ENCODE results near the gene SGK2. TPM values are rescaled to one million over a fixed set of nuclear protein-coding genes. Genes with fewer than 3 reads are reported as not detected.
A peak's percentile ranks its signal among the peaks of the same experiment; 100 is the strongest.

SGK2 gene
- total and polyA plus RNA-seq, 2 of the 13 experiments (the other 11 are each of a cell fraction or from before 2014, with no cell fraction given): 6.2 to 29.4 TPM

DNA sequence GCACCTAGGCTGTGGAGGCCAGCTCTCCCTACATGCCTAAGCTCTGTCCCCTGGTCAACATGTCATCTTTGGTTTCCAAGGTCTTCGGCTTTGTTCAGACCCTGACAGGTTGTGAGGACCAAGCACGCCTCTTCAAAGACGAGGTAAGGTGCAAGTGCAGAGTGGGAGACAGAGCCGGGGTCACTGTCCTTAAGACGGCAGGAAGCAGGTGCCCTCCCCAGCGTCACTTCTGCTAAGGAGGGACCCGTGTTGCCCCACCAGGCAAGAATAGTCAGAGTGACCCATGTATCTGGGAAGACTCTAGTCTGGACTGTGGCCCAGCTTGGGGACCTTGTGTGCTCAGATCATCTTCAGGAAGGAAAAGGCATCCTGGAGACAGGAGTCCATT is 18.2 kb upstream of the SGK2 start:
- CTCF ChIA-PET (ENCODE audit: low intra/inter-chr PET ratio, low total read pairs): no interaction called here
- Histone ChIP-seq H3K4me2 (ENCODE audit: low read depth, low read length) (no peak overlapping the region), H2AFZ (ENCODE audit: low read length) (no peak overlapping the region), H3K27me3 (ENCODE audit: control insufficient read depth in 1 of 2, insufficient read depth in 2 of 2, low read length in 2 of 2) (no peaks in the 10 kb centered on the region; a peak in 1 of 5 replicates), H3K4me1 (ENCODE audit: insufficient read depth, low read length) (peaks cover 31% of the 10 kb centered on the region), H3K36me3 (replicated peaks in 1 of 2; ENCODE audit: control insufficient read depth in 1 of 2, insufficient read depth in 2 of 2, low read length in 2 of 2) (peaks cover 3 to 4% of the 10 kb centered on the region in 2 experiments; a peak in 4 of 5 replicates), H3K9ac (ENCODE audit: insufficient read depth, low read depth, low read length) (no peak overlapping the region), H3K4me3 (replicated peaks in 1 of 3; ENCODE audit: insufficient read depth in 1 of 3, low read depth in 2 of 3, low read length in 3 of 3) (no peak overlapping the region), H3K79me2 (ENCODE audit: insufficient read depth, low read length) (no peaks in the 10 kb centered on the region), H3K27ac (ENCODE audit: extremely low read length, insufficient read depth, low read length) (no peak overlapping the region), H3K9me3 (ENCODE audit: low read length) (no peaks in the 10 kb centered on the region), H4K20me1 (ENCODE audit: insufficient read depth, low read length) (no peaks in the 10 kb centered on the region)
- in situ Hi-C loops (cut with HindIII; ENCODE audit: extremely low pct_ligation_motif_present, low pct_unique_long_range_greater_than_20kb): no loop called here
- ATAC-seq (no peak), FAIRE-seq (no peak), DNase-seq (ENCODE audit: low spot score) (no peak)
- POLR2A ChIA-PET: interaction anchor here (3.0 to 12.5 kb wide), 3 partner anchors 17 to 83 kb away, joined by 18 to 224 read pairs (median 45); partner anchors contain the start of genes IFT52, SGK2 and SRSF6
- WGBS (ENCODE audit: low lambda C conversion rate): 87% methylated on average over 7 of the region's 7 CpGs
- intact Hi-C loops (cut with micrococcal nuclease; ENCODE audit: unreplicated experiment): no loop called here
- BruUV-seq (replicated peaks): no TSS peak
- TF ChIP-seq BHLHE40 (IDR thresholded peaks at IDR 0.05; ENCODE audit: low read length) (no peak), CAMTA2 (CRISPR knock-in tag; IDR thresholded peaks at IDR 0.05; ENCODE audit: borderline replicate concordance) (0 out of 2 replicates have a peak, but pooled peaks have one; percentile 32)

DNA sequence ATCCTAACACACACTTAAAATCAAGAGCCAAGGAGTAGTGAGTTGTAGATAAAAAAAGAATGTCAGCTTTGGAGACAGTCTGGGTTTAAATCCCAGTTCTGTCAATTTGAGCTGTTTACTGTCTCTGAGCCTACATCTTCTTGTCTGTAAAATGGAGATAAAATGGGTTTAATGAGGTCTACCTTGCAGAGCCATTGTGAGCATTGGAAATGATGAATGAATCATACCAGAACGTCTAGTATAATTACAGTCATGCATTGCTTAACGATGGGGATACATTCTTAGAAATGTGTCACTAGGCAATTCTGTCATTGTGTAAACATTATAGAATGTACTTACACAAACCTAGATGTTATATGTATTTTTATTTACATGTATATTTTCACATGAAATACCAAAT is 17.6 kb upstream of the SGK2 start:
- Histone ChIP-seq H3K36me3 (replicated peaks in 1 of 2; ENCODE audit: control insufficient read depth in 1 of 2, insufficient read depth in 2 of 2, low read length in 2 of 2) (peaks cover 3 to 4% of the 10 kb centered on the region in 2 experiments; a peak in 4 of 5 replicates), H3K79me2 (ENCODE audit: insufficient read depth, low read length) (no peaks in the 10 kb centered on the region), H4K20me1 (ENCODE audit: insufficient read depth, low read length) (no peaks in the 10 kb centered on the region), H3K9ac (ENCODE audit: insufficient read depth, low read depth, low read length) (no peak overlapping the region), H3K4me2 (ENCODE audit: low read depth, low read length) (no peak overlapping the region), H3K27me3 (ENCODE audit: control insufficient read depth in 1 of 2, insufficient read depth in 2 of 2, low read length in 2 of 2) (no peaks in the 10 kb centered on the region; a peak in 1 of 5 replicates), H3K27ac (ENCODE audit: extremely low read length, insufficient read depth, low read length) (no peak overlapping the region), H3K9me3 (ENCODE audit: low read length) (no peaks in the 10 kb centered on the region), H3K4me3 (replicated peaks in 1 of 3; ENCODE audit: insufficient read depth in 1 of 3, low read depth in 2 of 3, low read length in 3 of 3) (no peak overlapping the region), H2AFZ (ENCODE audit: low read length) (no peak overlapping the region), H3K4me1 (ENCODE audit: insufficient read depth, low read length) (peaks cover 33% of the 10 kb centered on the region)
- 67% methylated on average over 2 of the region's 2 CpGs for WGBS (ENCODE audit: low lambda C conversion rate)
- TSS peak; percentile 31 for BruUV-seq (replicated peaks)
- FAIRE-seq (no peak), DNase-seq (ENCODE audit: low spot score) (no peak), ATAC-seq (no peak)
- POLR2A ChIA-PET: interaction anchor here (1.9 to 12.5 kb wide), 2 partner anchors 16 to 49 kb away, joined by 5 to 224 read pairs; partner anchors contain the start of genes IFT52 and SGK2
- intact Hi-C loops (cut with micrococcal nuclease; ENCODE audit: unreplicated experiment) (no loop called here), in situ Hi-C loops (cut with HindIII; ENCODE audit: extremely low pct_ligation_motif_present, low pct_unique_long_range_greater_than_20kb) (no loop called here)
- CTCF ChIA-PET (ENCODE audit: low intra/inter-chr PET ratio, low total read pairs): no interaction called here
- TF ChIP-seq CEBPB (IDR thresholded peaks at IDR 0.05; ENCODE audit: borderline replicate concordance, low read depth, low read length) (peak; percentile 36; the same call in 1 of the 2 replicates), ZNF44 (CRISPR knock-in tag; IDR thresholded peaks at IDR 0.05) (no peak)

Data from HepG2 (cell line).